IPS-18c (cell line): ENCODE data around the gene MTMR10.

ENCODE experiments used
- H3K4me3 ChIP-seq: 2 replicates; pipeline ENCODE4 v1.7.0; 2013; ENCODE audit warnings: low read depth, mild to moderate bottlenecking, low read length, moderate library complexity; ENCODE audit not compliant: insufficient read depth
- H3K9me3 ChIP-seq: one replicate; pipeline ENCODE4 v1.6.1; 2013; ENCODE audit warnings: mild to moderate bottlenecking, low read length, moderate library complexity; ENCODE audit not compliant: control insufficient read depth, insufficient read depth

MTMR10 gene

GRCh38 chr15:30929982-30930381 is 61.4 kb downstream of the MTMR10 start:
- no peak overlapping the region for H3K4me3 ChIP-seq
- no peaks in the 10 kb centered on the region for H3K9me3 ChIP-seq

GRCh38 chr15:30929064-30929669 is 62.3 kb downstream of the MTMR10 start:
- no peak overlapping the region for H3K4me3 ChIP-seq
- H3K9me3 ChIP-seq, result no peaks in the 10 kb centered on the region

- no peak overlapping the region for H3K4me3 ChIP-seq
These were observed 63.4 kb downstream of the MTMR10 start for GRCh38 chr15:30928076-30928475.

GRCh38 chr15:30927148-30927761 is 64.2 kb downstream of the MTMR10 start:
- H3K4me3 ChIP-seq, result no peak overlapping the region
- no peaks in the 10 kb centered on the region for H3K9me3 ChIP-seq

More at GRCh38 chr15:30928076-30928475, 63.4 kb downstream of the MTMR10 start:
- H3K9me3 ChIP-seq, result no peaks in the 10 kb centered on the region

GRCh38 chr15:30926161-30926560 is 65.3 kb downstream of the MTMR10 start:
- Histone ChIP-seq H3K4me3 (no peak overlapping the region), H3K9me3 (no peaks in the 10 kb centered on the region)

GRCh38 chr15:30925686-30926085 is 65.7 kb downstream of the MTMR10 start:
- no peak overlapping the region for H3K4me3 ChIP-seq
- no peaks in the 10 kb centered on the region for H3K9me3 ChIP-seq

GRCh38 chr15:30924353-30924752 is 67.1 kb downstream of the MTMR10 start:
- Histone ChIP-seq H3K4me3 (no peak overlapping the region), H3K9me3 (no peaks in the 10 kb centered on the region)

GRCh38 chr15:30923429-30923828 is 68.0 kb downstream of the MTMR10 start:
- no peak overlapping the region for H3K4me3 ChIP-seq
- H3K9me3 ChIP-seq, result no peaks in the 10 kb centered on the region

GRCh38 chr15:30922480-30923311 is 68.7 kb downstream of the MTMR10 start:
- H3K4me3 ChIP-seq, result no peak overlapping the region
- H3K9me3 ChIP-seq, result no peaks in the 10 kb centered on the region

GRCh38 chr15:30921781-30922479 is 69.5 kb downstream of the MTMR10 start:
- H3K4me3 ChIP-seq, result 0 out of 2 replicates have a peak overlapping the region, but pooled peaks have one; percentile 12
- H3K9me3 ChIP-seq, result no peaks in the 10 kb centered on the region

- Histone ChIP-seq H3K9me3 (no peaks in the 10 kb centered on the region), H3K4me3 (no peak overlapping the region)
These were observed 70.3 kb downstream of the MTMR10 start for GRCh38 chr15:30921106-30921505.

GRCh38 chr15:30919877-30920550 is 71.4 kb downstream of the MTMR10 start:
- Histone ChIP-seq H3K9me3 (no peaks in the 10 kb centered on the region), H3K4me3 (no peak overlapping the region)

- H3K9me3 ChIP-seq, result no peaks in the 10 kb centered on the region
These were observed 73.1 kb downstream of the MTMR10 start for GRCh38 chr15:30918366-30918765.

GRCh38 chr15:30917675-30918074 is 73.8 kb downstream of the MTMR10 start:
- no peak overlapping the region for H3K4me3 ChIP-seq
- H3K9me3 ChIP-seq, result no peaks in the 10 kb centered on the region

More at GRCh38 chr15:30918366-30918765, 73.1 kb downstream of the MTMR10 start:
- no peak overlapping the region for H3K4me3 ChIP-seq

GRCh38 chr15:30917013-30917412 is 74.4 kb downstream of the MTMR10 start:
- H3K4me3 ChIP-seq, result no peak overlapping the region
- H3K9me3 ChIP-seq, result no peaks in the 10 kb centered on the region

- Histone ChIP-seq H3K9me3 (no peaks in the 10 kb centered on the region), H3K4me3 (no peak overlapping the region)
These were observed 77.7 kb downstream of the MTMR10 start for GRCh38 chr15:30913761-30914160.

- no peak overlapping the region for H3K4me3 ChIP-seq
- H3K9me3 ChIP-seq, result no peaks in the 10 kb centered on the region
These were observed 85.1 kb downstream of the MTMR10 start for GRCh38 chr15:30906366-30906765.
